HG03354 (cell line): Measurements from ENCODE around the gene MRGPRX3.

Source experiments
- ATAC-seq: cut with Tn5 transposase; IDR thresholded peaks from one replicate; pipeline ENCODE4 v1.9.1; 2021; ENCODE audit warnings: mild to moderate bottlenecking; ENCODE audit not compliant: unreplicated experiment, poor library complexity, severe bottlenecking

MRGPRX3 gene

GRCh38 chr11:18145837-18146236, 13.5 kb downstream of the MRGPRX3 start:
- ATAC-seq = no peak

DNA sequence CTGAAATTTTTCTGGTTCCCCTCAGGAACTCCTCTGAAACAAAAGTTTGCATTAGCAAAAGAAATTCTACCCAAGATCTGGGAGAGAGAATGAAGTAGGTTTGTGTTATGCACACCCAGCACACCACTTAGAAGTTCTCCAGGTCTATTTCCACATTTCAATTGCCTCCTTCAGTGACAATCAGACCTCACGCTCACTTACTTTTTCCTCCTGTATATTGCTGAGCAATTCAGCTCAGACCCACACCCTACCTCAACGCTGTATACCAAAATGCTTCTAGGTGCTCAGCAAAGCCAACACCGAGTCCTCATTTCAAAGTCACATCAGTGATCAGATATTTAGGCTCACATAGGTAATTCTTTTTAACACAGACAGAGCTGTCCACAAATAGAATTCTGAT, 19.2 kb downstream of the MRGPRX3 start:
- ATAC-seq = no peak

- no peak for ATAC-seq
Measured at GRCh38 chr11:18168372-18168771, 36.0 kb downstream of the MRGPRX3 start.

DNA sequence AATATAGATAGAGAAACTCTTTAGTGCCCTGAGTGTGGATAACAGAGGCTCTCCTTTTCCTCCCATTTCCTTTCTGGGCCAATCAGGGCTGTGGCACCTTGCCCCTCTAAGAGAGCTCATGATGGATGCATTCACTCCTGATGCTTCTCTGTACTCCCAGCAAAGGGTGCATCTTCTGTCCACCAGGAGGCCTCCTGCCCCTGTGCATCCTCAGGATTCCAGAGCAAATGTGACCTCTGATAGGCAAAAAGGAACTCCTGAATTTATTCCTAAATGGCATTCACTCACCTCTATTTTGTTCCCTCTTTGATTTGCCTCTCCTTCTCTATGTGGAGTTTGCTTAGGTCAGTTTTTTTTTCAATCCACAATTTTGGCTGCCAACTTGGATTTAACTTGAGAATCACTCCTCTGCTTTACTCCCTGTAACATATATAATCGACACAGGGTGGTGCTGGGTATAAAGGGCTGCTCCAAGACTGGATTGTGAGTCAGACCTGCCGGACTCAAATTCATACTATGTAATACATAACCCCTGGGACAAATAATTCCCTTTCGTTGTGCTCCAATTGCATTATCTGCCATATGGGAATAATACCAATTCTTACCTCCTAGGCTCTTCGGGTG, 39.1 kb downstream of the MRGPRX3 start:
- no peak for ATAC-seq

DNA sequence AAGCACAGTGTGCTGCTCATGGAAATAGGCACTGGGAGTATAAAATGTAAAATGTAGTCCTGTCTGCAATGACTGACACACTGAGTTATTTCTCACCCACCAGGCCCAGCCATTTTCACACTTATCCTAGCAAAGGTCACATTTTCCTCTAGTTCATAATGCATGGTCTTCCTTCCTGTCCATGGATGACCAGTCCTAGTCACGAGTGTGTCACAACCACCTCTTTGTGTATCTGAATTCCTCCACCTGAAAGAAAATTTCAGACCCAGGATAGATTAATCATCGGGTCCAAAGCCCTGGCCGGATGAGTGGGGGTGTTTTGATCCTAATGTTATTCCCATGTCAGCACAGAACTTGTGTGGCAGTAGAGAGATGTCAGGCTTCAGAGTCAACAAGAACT, 40.3 kb downstream of the MRGPRX3 start, which contains the start of gene MRGPRX4:
Gene MRGPRX4 (plus strand): TSS at position 172 of the 400 bp plus-strand sequence. CDS start 420 bp downstream, outside the sequence.
- no peak for ATAC-seq

DNA sequence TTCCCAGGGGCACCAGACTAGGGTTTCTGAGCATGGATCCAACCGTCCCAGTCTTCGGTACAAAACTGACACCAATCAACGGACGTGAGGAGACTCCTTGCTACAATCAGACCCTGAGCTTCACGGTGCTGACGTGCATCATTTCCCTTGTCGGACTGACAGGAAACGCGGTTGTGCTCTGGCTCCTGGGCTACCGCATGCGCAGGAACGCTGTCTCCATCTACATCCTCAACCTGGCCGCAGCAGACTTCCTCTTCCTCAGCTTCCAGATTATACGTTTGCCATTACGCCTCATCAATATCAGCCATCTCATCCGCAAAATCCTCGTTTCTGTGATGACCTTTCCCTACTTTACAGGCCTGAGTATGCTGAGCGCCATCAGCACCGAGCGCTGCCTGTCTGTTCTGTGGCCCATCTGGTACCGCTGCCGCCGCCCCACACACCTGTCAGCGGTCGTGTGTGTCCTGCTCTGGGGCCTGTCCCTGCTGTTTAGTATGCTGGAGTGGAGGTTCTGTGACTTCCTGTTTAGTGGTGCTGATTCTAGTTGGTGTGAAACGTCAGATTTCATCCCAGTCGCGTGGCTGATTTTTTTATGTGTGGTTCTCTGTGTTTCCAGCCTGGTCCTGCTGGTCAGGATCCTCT, 41.0 kb downstream of the MRGPRX3 start:
- ATAC-seq = no peak
